ENCODE results near the gene TEX11.
"Not testable (repeated sequence)": the region's sequence is repeated elsewhere in the genome, so short reads cannot be mapped to it uniquely, and the experiment has no call there.

TEX11 gene

GRCh38 chrX:70908541-70908940, at the start of gene TEX11:
Gene TEX11, minus strand, starts transcription at chrX:70908711. Its CDS starts 922 bp downstream, at chrX:70907789.
- DNase-seq (ENCODE audit: low spot score), result no peak

- DNase-seq (ENCODE audit: low spot score), result no peak
Measured at GRCh38 chrX:70954871-70955270, 46.4 kb upstream of the TEX11 start.

GRCh38 chrX:70924294-70924911, 15.9 kb upstream of the TEX11 start:
- no peak for DNase-seq (ENCODE audit: low spot score)

- DNase-seq (ENCODE audit: low spot score), result no peak
Measured at GRCh38 chrX:70922774-70923473, 14.4 kb upstream of the TEX11 start.

- no peak for DNase-seq (ENCODE audit: low spot score)
Measured at GRCh38 chrX:70921709-70922352, 13.3 kb upstream of the TEX11 start.

DNA sequence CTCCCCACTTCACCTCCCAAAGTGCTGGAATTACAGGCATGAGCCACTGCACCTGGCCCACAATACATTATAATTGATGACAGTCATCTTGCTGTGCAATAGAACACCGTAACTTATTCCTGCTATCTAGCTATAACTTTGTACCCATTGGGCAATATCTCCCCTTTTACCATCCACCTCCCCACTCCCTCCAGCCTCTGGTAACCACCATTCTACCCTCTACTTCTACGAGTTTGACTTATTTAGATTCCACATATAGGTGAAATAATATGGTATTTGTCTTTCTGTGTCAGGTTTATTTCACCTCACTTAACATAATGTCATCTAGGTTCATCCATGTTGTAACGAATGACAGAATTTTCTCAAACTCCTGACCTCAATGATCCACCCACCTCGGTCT, 8.2 kb upstream of the TEX11 start:
- DNase-seq (ENCODE audit: low spot score), result no peak

- DNase-seq (ENCODE audit: low spot score), result no peak
Measured at GRCh38 chrX:70907900-70908299, 611 bp downstream of the TEX11 start.

DNA sequence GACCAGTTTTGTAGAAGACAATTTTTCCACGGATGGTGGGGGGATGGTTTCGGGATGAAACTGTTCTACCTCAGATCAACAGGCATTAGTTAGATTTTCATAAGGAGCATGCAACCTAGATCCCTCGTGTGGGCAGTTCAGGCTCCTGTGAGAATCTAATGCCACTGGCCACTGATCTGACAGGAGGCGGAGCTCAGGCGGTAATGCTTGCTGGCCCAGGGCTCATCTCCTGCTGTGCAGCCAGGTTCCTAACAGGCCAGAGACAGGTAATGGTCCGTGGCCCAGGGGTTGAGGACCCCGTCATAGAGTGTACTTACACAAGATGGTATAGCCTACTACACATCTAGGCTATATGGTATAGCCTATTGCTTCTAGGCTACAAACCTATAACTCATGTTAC, 7.0 kb downstream of the TEX11 start:
- DNase-seq (ENCODE audit: low spot score), result no peak

DNA sequence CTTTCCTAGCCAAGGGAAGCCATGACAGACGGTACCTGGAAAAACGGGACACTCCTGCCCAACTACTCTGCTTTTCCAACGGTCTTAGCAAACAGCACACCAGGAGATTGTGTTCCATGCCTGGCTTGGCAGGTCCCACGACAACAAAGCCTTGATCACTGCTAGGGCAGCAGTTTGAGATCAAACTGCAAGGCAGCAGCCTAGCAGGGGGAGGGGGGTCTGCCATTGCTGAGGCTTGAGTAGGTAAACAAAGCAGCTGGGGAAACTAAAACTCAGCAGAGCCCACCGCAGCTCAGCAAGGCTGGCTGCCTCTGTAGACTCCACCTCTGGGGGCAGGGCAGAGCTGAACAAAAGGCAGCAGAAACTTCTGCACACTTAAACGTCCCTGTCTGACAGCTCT, 18.1 kb downstream of the TEX11 start:
- DNase-seq (ENCODE audit: low spot score), result not testable (repeated sequence)

DNA sequence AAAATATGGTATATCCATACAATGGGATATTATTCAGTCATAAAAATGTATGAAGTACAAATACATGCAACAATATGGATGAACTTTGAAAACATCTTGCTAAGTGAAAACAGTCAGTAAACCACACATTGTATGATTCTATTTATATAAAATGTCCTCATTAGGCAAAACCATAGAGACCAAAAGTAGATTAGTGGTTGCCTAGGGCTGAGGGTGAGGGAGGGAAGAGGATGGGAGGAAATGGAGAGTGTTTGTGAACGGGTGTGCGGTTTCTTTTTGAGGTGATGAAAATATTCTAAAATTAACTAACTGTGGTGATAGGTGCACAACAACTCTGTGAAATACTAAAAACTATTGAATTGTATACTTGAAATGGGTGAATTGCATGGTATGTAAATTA, 29.6 kb downstream of the TEX11 start:
- DNase-seq (ENCODE audit: low spot score), result no peak

DNA sequence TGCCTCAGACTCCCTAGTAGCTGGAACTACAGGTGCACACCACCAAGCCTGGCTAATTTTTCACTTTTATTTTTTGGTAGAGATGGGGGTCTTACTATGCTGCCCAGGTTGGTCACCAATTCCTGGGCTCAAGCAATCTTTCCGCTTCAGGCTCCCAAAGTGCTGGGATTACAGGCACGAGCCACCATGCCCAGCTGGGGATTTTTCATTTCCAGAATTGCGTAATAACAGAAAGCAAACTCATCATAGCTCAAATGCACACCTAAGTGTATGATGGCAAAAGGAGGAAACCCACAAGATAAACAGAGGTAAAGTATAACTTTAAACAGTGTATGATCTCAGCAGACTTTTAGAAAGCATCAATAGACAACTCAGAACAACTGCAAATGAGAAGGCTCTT, 56.2 kb downstream of the TEX11 start:
- no peak for DNase-seq (ENCODE audit: low spot score)

- DNase-seq (ENCODE audit: low spot score), result not testable (repeated sequence)
Measured at GRCh38 chrX:70844081-70844480, 64.4 kb downstream of the TEX11 start.

- DNase-seq (ENCODE audit: low spot score), result not testable (repeated sequence)
Measured at GRCh38 chrX:70843620-70844019, 64.9 kb downstream of the TEX11 start.

- DNase-seq (ENCODE audit: low spot score), result no peak
Measured at GRCh38 chrX:70834589-70834988, 73.9 kb downstream of the TEX11 start.

GRCh38 chrX:70826715-70827114, 81.8 kb downstream of the TEX11 start:
- no peak for DNase-seq (ENCODE audit: low spot score)

GRCh38 chrX:70825366-70825765, 83.1 kb downstream of the TEX11 start:
- DNase-seq (ENCODE audit: low spot score), result no peak

GRCh38 chrX:70808942-70809940, 99.3 kb downstream of the TEX11 start:
- no peak for DNase-seq (ENCODE audit: low spot score)

GRCh38 chrX:70806081-70806480, 102.4 kb downstream of the TEX11 start:
- no peak for DNase-seq (ENCODE audit: low spot score)

DNA sequence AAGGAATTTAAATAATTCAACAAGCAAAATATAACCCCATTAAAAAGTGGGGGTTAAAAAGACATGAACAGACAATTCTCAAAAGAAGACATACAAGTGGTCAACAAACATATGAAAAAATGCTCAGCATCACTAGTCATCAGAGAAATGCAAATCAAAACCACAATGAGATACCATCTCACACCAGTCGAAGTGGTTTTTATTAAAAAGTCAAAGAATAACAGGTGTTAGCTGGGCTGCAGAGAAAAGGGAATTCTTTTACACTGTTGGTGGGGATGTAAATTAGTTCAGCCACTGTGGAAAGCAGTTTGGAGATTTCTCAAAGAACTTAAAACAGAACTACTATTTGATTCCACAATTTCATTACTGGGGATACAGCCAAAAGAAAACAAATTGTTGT, 111.8 kb downstream of the TEX11 start:
- DNase-seq (ENCODE audit: low spot score), result not testable (repeated sequence)

GRCh38 chrX:70774223-70774622, 134.3 kb downstream of the TEX11 start:
- DNase-seq (ENCODE audit: low spot score), result no peak

DNA sequence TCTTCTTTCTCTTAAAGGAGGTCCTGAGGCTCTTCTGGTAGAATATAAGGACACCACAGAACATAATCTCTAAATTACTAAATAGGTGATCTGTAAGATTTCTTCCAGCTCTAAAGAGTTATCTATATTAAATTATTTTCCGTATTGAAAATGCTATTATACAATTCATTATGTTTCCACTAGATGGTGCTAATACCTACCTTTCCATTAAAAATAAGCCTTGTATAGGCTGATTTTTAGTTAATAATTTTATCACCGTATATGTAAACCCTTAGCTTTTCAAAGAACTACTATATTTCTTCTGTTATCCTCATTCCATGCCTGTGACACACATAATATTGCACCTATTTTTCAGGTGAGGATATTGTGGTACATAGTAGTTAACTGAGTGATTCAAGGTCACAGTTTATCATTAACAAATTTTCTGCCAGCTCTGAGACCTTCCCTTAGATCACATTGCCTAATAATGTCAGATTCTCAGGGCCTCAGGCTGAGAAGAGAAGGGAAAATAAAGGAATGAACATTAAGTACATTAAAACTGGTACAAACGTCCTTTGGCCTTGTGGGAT, 138.8 kb downstream of the TEX11 start:
- DNase-seq (ENCODE audit: low spot score), result no peak

- DNase-seq (ENCODE audit: low spot score), result no peak
Measured at GRCh38 chrX:70762285-70762684, 146.2 kb downstream of the TEX11 start.
